Measurements from ENCODE around the gene LOXL1.

DNA sequence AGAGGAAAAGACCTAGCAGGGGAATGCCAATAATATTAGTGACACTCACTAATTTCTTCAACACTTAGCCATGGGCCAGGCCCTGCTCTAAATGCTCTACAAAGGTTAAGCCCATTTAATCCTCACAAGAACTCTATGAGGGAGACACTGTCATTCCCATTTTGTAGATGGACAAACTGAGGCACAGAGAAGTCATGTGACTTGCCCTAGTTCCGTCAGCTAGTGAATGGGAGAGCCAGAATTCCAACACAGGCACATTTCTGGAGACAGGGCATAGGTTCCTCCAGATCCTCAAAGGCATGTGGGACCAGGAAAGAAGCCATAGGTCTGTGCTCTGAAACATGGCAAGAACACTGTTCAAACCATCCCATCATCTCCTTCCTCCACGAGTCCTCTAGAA, 31.5 kb downstream of the LOXL1 start:
- TF ChIP-seq, protein P1, sequence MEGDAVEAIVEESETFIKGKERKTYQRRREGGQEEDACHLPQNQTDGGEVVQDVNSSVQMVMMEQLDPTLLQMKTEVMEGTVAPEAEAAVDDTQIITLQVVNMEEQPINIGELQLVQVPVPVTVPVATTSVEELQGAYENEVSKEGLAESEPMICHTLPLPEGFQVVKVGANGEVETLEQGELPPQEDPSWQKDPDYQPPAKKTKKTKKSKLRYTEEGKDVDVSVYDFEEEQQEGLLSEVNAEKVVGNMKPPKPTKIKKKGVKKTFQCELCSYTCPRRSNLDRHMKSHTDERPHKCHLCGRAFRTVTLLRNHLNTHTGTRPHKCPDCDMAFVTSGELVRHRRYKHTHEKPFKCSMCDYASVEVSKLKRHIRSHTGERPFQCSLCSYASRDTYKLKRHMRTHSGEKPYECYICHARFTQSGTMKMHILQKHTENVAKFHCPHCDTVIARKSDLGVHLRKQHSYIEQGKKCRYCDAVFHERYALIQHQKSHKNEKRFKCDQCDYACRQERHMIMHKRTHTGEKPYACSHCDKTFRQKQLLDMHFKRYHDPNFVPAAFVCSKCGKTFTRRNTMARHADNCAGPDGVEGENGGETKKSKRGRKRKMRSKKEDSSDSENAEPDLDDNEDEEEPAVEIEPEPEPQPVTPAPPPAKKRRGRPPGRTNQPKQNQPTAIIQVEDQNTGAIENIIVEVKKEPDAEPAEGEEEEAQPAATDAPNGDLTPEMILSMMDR (IDR thresholded peaks at IDR 0.05), result no peak
- no peak for TF ChIP-seq POLR2A (IDR thresholded peaks at IDR 0.05)

All from testis (tissue), 2 donors.